SK-N-SH (cell line): Measurements from ENCODE around the gene VPS35L. TPM values are rescaled to one million over a fixed set of nuclear protein-coding genes. Genes with fewer than 3 reads are reported as not detected.
A peak's percentile ranks its signal among the peaks of the same experiment; 100 is the strongest.

Source experiments
- CTCF ChIA-PET: fragments of 300-600, 350-600 bp; formaldehyde crosslinking; extraction: SDS; loops from one replicate; lab custom pipeline; 2021; lab: Yijun Ruan, JAX
- POLR2A ChIA-PET: fragments of 350-600 bp; sonication (Branson Sonifier 250); formaldehyde crosslinking; extraction: SDS; loops from one replicate; lab custom pipeline; 2020; ENCODE audit warnings: antibody characterized with exemption, inconsistent platforms; lab: Yijun Ruan, JAX
- DNase-seq: peaks from one replicate; pipeline ENCODE4 v3.0.0; 2012
- H2AFZ ChIP-seq: fragments of 200-600 bp; sonication (generic); 2 replicates; pipeline ENCODE4 v1.8.1; 2016; ENCODE audit warnings: antibody characterized with exemption, mild to moderate bottlenecking, low read depth
- H3F3A ChIP-seq: fragments of 200-600 bp; sonication (generic); replicated peaks from 2 replicates; pipeline ENCODE3; 2016; ENCODE audit warnings: antibody characterized with exemption, mild to moderate bottlenecking; ENCODE audit not compliant: insufficient read depth
- H3K27ac ChIP-seq, 2 experiments: fragments of 200-500 bp in 1 of 2; fragments of 200-600 bp in 1 of 2; sonication (Bioruptor generic) in 1 of 2; sonication (generic), shearing (Covaris generic) in 1 of 2; 2 replicates each; pipeline versions ENCODE4 v1.5.1 to v1.6.1; 2014 to 2016; ENCODE audit warnings: low read depth in 2 of 2, inconsistent platforms in 1 of 2, low read length in 1 of 2, mild to moderate bottlenecking in 1 of 2, mixed read lengths in 1 of 2
- H3K27me3 ChIP-seq: fragments of 200-600 bp; sonication (generic), shearing (Covaris generic); 2 replicates; pipeline ENCODE4 v1.6.1; 2016; ENCODE audit warnings: mixed run types; ENCODE audit not compliant: insufficient read depth
- H3K36me3 ChIP-seq, 2 experiments: fragments of 200-500 bp in 1 of 2; fragments of 200-600 bp in 1 of 2; sonication (Bioruptor generic) in 1 of 2; sonication (generic) in 1 of 2; replicated peaks in 1 of 2; 2 replicates each; pipeline versions ENCODE3 to v1.5.1; 2014 to 2016; ENCODE audit warnings: low read length in 1 of 2, mild to moderate bottlenecking in 1 of 2; ENCODE audit not compliant: insufficient read depth in 2 of 2, control insufficient read depth in 1 of 2
- H3K4me1 ChIP-seq, 2 experiments: fragments of 200-500 bp in 1 of 2; fragments of 200-600 bp in 1 of 2; sonication (Bioruptor generic) in 1 of 2; sonication (generic), shearing (Covaris generic) in 1 of 2; 2 replicates each; pipeline versions ENCODE4 v1.5.1 to v1.6.1; 2014 to 2016; ENCODE audit warnings: low read depth in 1 of 2, low read length in 1 of 2, mixed run types in 1 of 2; ENCODE audit not compliant: insufficient read depth in 2 of 2, control insufficient read depth in 1 of 2
- H3K4me2 ChIP-seq: fragments of 200-600 bp; sonication (generic), shearing (Covaris generic); 2 replicates; pipeline ENCODE4 v1.6.1; 2017; ENCODE audit warnings: mixed run types
- H3K4me3 ChIP-seq, 2 experiments: fragments of 200-500 bp in 1 of 2; fragments of 200-600 bp in 1 of 2; sonication (Bioruptor generic) in 1 of 2; sonication (generic), shearing (Covaris generic) in 1 of 2; 2 replicates each; pipeline versions ENCODE4 v1.5.1 to v1.8.1; 2014 to 2016; ENCODE audit warnings: low read depth in 2 of 2, inconsistent platforms in 1 of 2, low read length in 1 of 2, mild to moderate bottlenecking in 1 of 2, mixed read lengths in 1 of 2, moderate library complexity in 1 of 2
- H3K79me2 ChIP-seq: fragments of 200-600 bp; sonication (generic); 2 replicates; pipeline ENCODE4 v1.8.1; 2017; ENCODE audit warnings: mild to moderate bottlenecking; ENCODE audit not compliant: insufficient read depth
- H3K9ac ChIP-seq: fragments of 200-600 bp; sonication (generic); 2 replicates; pipeline ENCODE4 v1.6.1; 2017; ENCODE audit warnings: mixed run types
- H3K9me2 ChIP-seq: fragments of 200-600 bp; sonication (generic); 2 replicates; pipeline ENCODE4 v1.6.1; 2017; ENCODE audit warnings: mixed run types
- H3K9me3 ChIP-seq: fragments of 200-600 bp; sonication (generic); 2 replicates; pipeline ENCODE4 v1.6.1; 2017; ENCODE audit warnings: mixed run types, mild to moderate bottlenecking, moderate library complexity
- H4K20me1 ChIP-seq: fragments of 200-600 bp; sonication (generic); 2 replicates; pipeline ENCODE4 v1.6.1; 2017; ENCODE audit warnings: mild to moderate bottlenecking, mixed run types; ENCODE audit not compliant: insufficient read depth
- CTCF ChIP-seq: fragments of 200-600 bp; sonication (generic); IDR thresholded peaks from 2 replicates; pipeline ENCODE4 v1.6.1; 2017; ENCODE audit warnings: antibody characterized with exemption, mild to moderate bottlenecking, moderate library complexity
- ELF1 ChIP-seq: IDR thresholded peaks from 2 replicates; pipeline ENCODE4 v1.4.0; 2012
- GATA2 ChIP-seq: sonication (generic); formaldehyde crosslinking; IDR thresholded peaks from 2 replicates; pipeline ENCODE4 v1.5.0; 2020; ENCODE audit warnings: mild to moderate bottlenecking, missing genetic modification reagents
- IRF3 ChIP-seq: fragments of 150-350 bp; IDR thresholded peaks from 2 replicates; pipeline ENCODE4 v1.6.1; 2016; ENCODE audit warnings: mild to moderate bottlenecking, low read depth, low read length
- MAX ChIP-seq: IDR thresholded peaks from 2 replicates; pipeline ENCODE4 v1.4.0; 2012; ENCODE audit warnings: low read depth
- MEF2A ChIP-seq: IDR thresholded peaks from 2 replicates; pipeline ENCODE4 v1.4.0; 2012; ENCODE audit warnings: low read depth, borderline replicate concordance
- MXI1 ChIP-seq: IDR thresholded peaks from 2 replicates; pipeline ENCODE4 v1.6.1; 2012; ENCODE audit warnings: mild to moderate bottlenecking, low read depth, low read length, improper control_type of control experiment
- NFIC ChIP-seq: IDR thresholded peaks from 2 replicates; pipeline ENCODE4 v1.4.0; 2012; ENCODE audit warnings: borderline replicate concordance
- PBX3 ChIP-seq: IDR thresholded peaks from 2 replicates; pipeline ENCODE4; 2012
- POLR2AphosphoS5 ChIP-seq: IDR thresholded peaks from 2 replicates; pipeline ENCODE4 v1.6.1; 2012; ENCODE audit warnings: low read depth, low read length
- RAD21 ChIP-seq: IDR thresholded peaks from 2 replicates; pipeline ENCODE4 v1.6.1; 2012; ENCODE audit warnings: mild to moderate bottlenecking, low read length
- REST ChIP-seq: IDR thresholded peaks from 2 replicates; pipeline ENCODE4 v1.6.1; 2012; ENCODE audit warnings: mild to moderate bottlenecking, low read depth, low read length, moderate library complexity
- RFX5 ChIP-seq: IDR thresholded peaks from 2 replicates; pipeline ENCODE4 v1.6.1; 2012; ENCODE audit warnings: mild to moderate bottlenecking, improper control_type of control experiment, low read length
- SIN3A ChIP-seq: IDR thresholded peaks from 2 replicates; pipeline ENCODE4 v1.6.1; 2012; ENCODE audit warnings: low read depth, mild to moderate bottlenecking, low read length, moderate library complexity, borderline replicate concordance
- TAF1 ChIP-seq: IDR thresholded peaks from 2 replicates; pipeline ENCODE4 v1.6.1; 2012; ENCODE audit warnings: low read depth, mild to moderate bottlenecking, low read length, moderate library complexity, borderline replicate concordance
- YY1 ChIP-seq: IDR thresholded peaks from 2 replicates; pipeline ENCODE4 v1.4.0; 2012; ENCODE audit warnings: low read depth, mild to moderate bottlenecking
- WGBS: methylation state at CpG from one replicate; pipeline ENCODE4 v1.1.6; 2017; ENCODE audit warnings: low lambda C conversion rate; 5-methylcytosine and 5-hydroxymethylcytosine counted together
- polyA plus RNA-seq, 3 experiments: library from polyadenylated mRNA; depleted of rRNA; stranded (reverse); fragments of >200 nt; gene quantifications; 2 replicates each; pipeline ENCODE4 v1.2.3, GENCODE V29; 2012

Gene VPS35L
- polyA plus RNA-seq, 1 of the 3 experiments (the other 2 are of a cell fraction) = 35.3 TPM

- peaks cover 7% of the 10 kb centered on the region for H3F3A ChIP-seq
- peak within 1 kb of the TSS; percentile 89 to 94 for H3K4me3 ChIP-seq
- ChIA-PET CTCF (interaction anchor here (0.9 to 1.0 kb wide), 3 partner anchors 34 to 363 kb away, joined by 3 read pairs; partner anchors contain the start of genes GPRC5B and VPS35L), POLR2A (interaction anchor here (1.2 to 1.4 kb wide), 2 partner anchors 34 to 139 kb away, joined by 4 to 6 read pairs; partner anchors contain the start of gene VPS35L)
- no peaks in the 10 kb centered on the region for H3K9me2 ChIP-seq
- no peaks in the 10 kb centered on the region for H3K27me3 ChIP-seq
- peaks cover 8 to 21% of the 10 kb centered on the region in 2 experiments; a peak in 3 of 4 replicates for H3K4me1 ChIP-seq
- peaks cover 5 to 7% of the 10 kb centered on the region in 2 experiments for H3K36me3 ChIP-seq
- peak within 1 kb of the TSS; percentile 88 for H2AFZ ChIP-seq
- peak within 1 kb of the TSS; percentile 74 for H3K9ac ChIP-seq
- H3K27ac ChIP-seq = peak within 1 kb of the TSS; percentile 71 to 83
- H4K20me1 ChIP-seq = no peaks in the 10 kb centered on the region
- H3K9me3 ChIP-seq = no peaks in the 10 kb centered on the region
- peak within 1 kb of the TSS; percentile 92 for H3K4me2 ChIP-seq
- TF ChIP-seq NFIC = no peak
- TF ChIP-seq GATA2 (CRISPR knock-in tag) = no peak
- peak; percentile 92 for TF ChIP-seq POLR2AphosphoS5
- TF ChIP-seq TAF1 = peak; percentile 86
- TF ChIP-seq CTCF = peak; percentile 47
- no peak for TF ChIP-seq REST
- 0 out of 2 replicates have a peak, but pooled peaks have one; percentile 29 for TF ChIP-seq RFX5
- peak; percentile 16; the same call in 1 of the 2 replicates for TF ChIP-seq RAD21
- TF ChIP-seq ELF1 = peak; percentile 68
- TF ChIP-seq YY1 = peak; percentile 86
- 0 out of 2 replicates have a peak, but pooled peaks have one; percentile 14 for TF ChIP-seq MAX
- TF ChIP-seq PBX3 = no peak
- peak; percentile 79 for TF ChIP-seq MXI1
- peak; percentile 16; the same call in 1 of the 2 replicates for TF ChIP-seq SIN3A
- 0 out of 2 replicates have a peak, but pooled peaks have one; percentile 6 for TF ChIP-seq IRF3
- no peak for TF ChIP-seq MEF2A
- peak; percentile 95 for DNase-seq
- H3K79me2 ChIP-seq = peaks cover 64% of the 10 kb centered on the region
- 1% methylated on average over 38 of the region's 62 CpGs for WGBS
These were observed 33.8 kb upstream of the VPS35L start, which contains the start of gene GDE1 for GRCh38 chr16:19521471-19522396. GDE1 (minus strand) TSS chr16:19522098; CDS start chr16:19521964, 134 bp downstream.
